ENCODE measurements around the gene GAB1. TPM values are rescaled to one million over a fixed set of nuclear protein-coding genes. Genes with fewer than 3 reads are reported as not detected.

GAB1 gene
- total RNA-seq, 1 donor from 2014 or later = 29.7 TPM

- Mint-ChIP-seq H3K27me3 (ENCODE audit: unreplicated experiment) (no peaks in the 10 kb centered on the region), H3K36me3 (ENCODE audit: unreplicated experiment) (no peaks in the 10 kb centered on the region), H3K27ac (ENCODE audit: unreplicated experiment) (no peak overlapping the region), H3K4me1 (ENCODE audit: low read depth, unreplicated experiment) (peaks cover 6% of the 10 kb centered on the region), H3K9me3 (ENCODE audit: unreplicated experiment) (peaks cover 4% of the 10 kb centered on the region), H3K4me3 (ENCODE audit: unreplicated experiment) (no peak overlapping the region)
- DNase-seq = no peak
- TF ChIP-seq CTCF (IDR thresholded peaks at IDR 0.05; ENCODE audit: partially characterized antibody, unreplicated experiment) = no peak
Observed at GRCh38 chr4:143292858-143293257, 43.8 kb upstream of the GAB1 start.

GRCh38 chr4:143294310-143294709 lies 42.4 kb upstream of the GAB1 start:
- Mint-ChIP-seq H3K27ac (ENCODE audit: unreplicated experiment) (no peak overlapping the region), H3K4me3 (ENCODE audit: unreplicated experiment) (no peak overlapping the region), H3K36me3 (ENCODE audit: unreplicated experiment) (no peaks in the 10 kb centered on the region), H3K4me1 (ENCODE audit: low read depth, unreplicated experiment) (peaks cover 6% of the 10 kb centered on the region), H3K9me3 (ENCODE audit: unreplicated experiment) (peaks cover 4% of the 10 kb centered on the region), H3K27me3 (ENCODE audit: unreplicated experiment) (no peaks in the 10 kb centered on the region)
- TF ChIP-seq CTCF (IDR thresholded peaks at IDR 0.05; ENCODE audit: partially characterized antibody, unreplicated experiment) = no peak
- no peak for DNase-seq

GRCh38 chr4:143294710-143295275 lies 41.9 kb upstream of the GAB1 start:
- peaks cover 6% of the 10 kb centered on the region for H3K4me1 Mint-ChIP-seq (ENCODE audit: low read depth, unreplicated experiment)
- no peaks in the 10 kb centered on the region for H3K27me3 Mint-ChIP-seq (ENCODE audit: unreplicated experiment)
- no peak overlapping the region for H3K4me3 Mint-ChIP-seq (ENCODE audit: unreplicated experiment)
- no peak overlapping the region for H3K27ac Mint-ChIP-seq (ENCODE audit: unreplicated experiment)
- DNase-seq = no peak
- no peak for TF ChIP-seq CTCF (IDR thresholded peaks at IDR 0.05; ENCODE audit: partially characterized antibody, unreplicated experiment)
- peaks cover 4% of the 10 kb centered on the region for H3K9me3 Mint-ChIP-seq (ENCODE audit: unreplicated experiment)
- no peaks in the 10 kb centered on the region for H3K36me3 Mint-ChIP-seq (ENCODE audit: unreplicated experiment)

GRCh38 chr4:143296397-143297067 lies 40.1 kb upstream of the GAB1 start:
- Mint-ChIP-seq H3K27me3 (ENCODE audit: unreplicated experiment) (no peaks in the 10 kb centered on the region), H3K36me3 (ENCODE audit: unreplicated experiment) (no peaks in the 10 kb centered on the region), H3K4me3 (ENCODE audit: unreplicated experiment) (no peak overlapping the region), H3K4me1 (ENCODE audit: low read depth, unreplicated experiment) (peaks cover 3% of the 10 kb centered on the region), H3K9me3 (ENCODE audit: unreplicated experiment) (peaks cover 3% of the 10 kb centered on the region), H3K27ac (ENCODE audit: unreplicated experiment) (no peak overlapping the region)
- no peak for TF ChIP-seq CTCF (IDR thresholded peaks at IDR 0.05; ENCODE audit: partially characterized antibody, unreplicated experiment)
- no peak for DNase-seq

- H3K9me3 Mint-ChIP-seq (ENCODE audit: unreplicated experiment) = no peaks in the 10 kb centered on the region
- peaks cover 7% of the 10 kb centered on the region for H3K4me1 Mint-ChIP-seq (ENCODE audit: low read depth, unreplicated experiment)
- DNase-seq = no peak
- no peaks in the 10 kb centered on the region for H3K27me3 Mint-ChIP-seq (ENCODE audit: unreplicated experiment)
- no peak overlapping the region for H3K4me3 Mint-ChIP-seq (ENCODE audit: unreplicated experiment)
- H3K27ac Mint-ChIP-seq (ENCODE audit: unreplicated experiment) = no peak overlapping the region
- no peaks in the 10 kb centered on the region for H3K36me3 Mint-ChIP-seq (ENCODE audit: unreplicated experiment)
- no peak for TF ChIP-seq CTCF (IDR thresholded peaks at IDR 0.05; ENCODE audit: partially characterized antibody, unreplicated experiment)
Observed at GRCh38 chr4:143300860-143301259, 35.8 kb upstream of the GAB1 start.

Data from glutamatergic neuron (in vitro differentiated cells).